GM12865 (cell line): ENCODE measurements around the gene NLGN4X.

Experiments
- DNase-seq: peaks from one replicate; pipeline ENCODE4 v3.0.0; 2010; ENCODE audit warnings: low read depth
- H3K4me3 ChIP-seq: 2 replicates; pipeline ENCODE4 v1.5.1; 2011; ENCODE audit warnings: mild to moderate bottlenecking, low read depth, low read length, control low read depth
- TF ChIP-seq, protein P1 (sequence below): IDR thresholded peaks from 2 replicates; pipeline ENCODE4 v1.5.1; 2011; ENCODE audit warnings: low read length, control low read depth, low read depth, inconsistent platforms; ENCODE audit not compliant: insufficient read depth; ENCODE audit errors: missing control alignments

Gene NLGN4X

DNA sequence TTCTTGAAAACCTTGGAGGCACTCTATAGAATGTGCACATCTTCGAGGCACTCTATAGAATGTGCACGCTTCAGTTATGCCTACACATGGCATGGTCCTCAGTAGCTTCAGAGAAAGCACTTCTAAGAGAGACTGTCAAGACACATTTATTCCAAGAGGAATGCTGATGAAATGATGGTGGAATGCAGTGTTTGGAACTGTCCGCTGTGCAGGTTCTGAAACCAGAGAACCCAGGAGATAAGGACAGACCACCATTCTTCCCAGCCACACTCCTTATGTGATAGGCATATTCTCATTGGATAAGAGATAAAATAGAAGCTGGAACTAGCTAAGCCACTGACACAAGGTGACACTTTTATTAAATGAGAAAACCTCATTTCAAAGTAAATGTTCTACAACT is 263.3 kb downstream of the NLGN4X start:
- no peak overlapping the region for H3K4me3 ChIP-seq
- no peak for DNase-seq
- TF ChIP-seq, protein P1, sequence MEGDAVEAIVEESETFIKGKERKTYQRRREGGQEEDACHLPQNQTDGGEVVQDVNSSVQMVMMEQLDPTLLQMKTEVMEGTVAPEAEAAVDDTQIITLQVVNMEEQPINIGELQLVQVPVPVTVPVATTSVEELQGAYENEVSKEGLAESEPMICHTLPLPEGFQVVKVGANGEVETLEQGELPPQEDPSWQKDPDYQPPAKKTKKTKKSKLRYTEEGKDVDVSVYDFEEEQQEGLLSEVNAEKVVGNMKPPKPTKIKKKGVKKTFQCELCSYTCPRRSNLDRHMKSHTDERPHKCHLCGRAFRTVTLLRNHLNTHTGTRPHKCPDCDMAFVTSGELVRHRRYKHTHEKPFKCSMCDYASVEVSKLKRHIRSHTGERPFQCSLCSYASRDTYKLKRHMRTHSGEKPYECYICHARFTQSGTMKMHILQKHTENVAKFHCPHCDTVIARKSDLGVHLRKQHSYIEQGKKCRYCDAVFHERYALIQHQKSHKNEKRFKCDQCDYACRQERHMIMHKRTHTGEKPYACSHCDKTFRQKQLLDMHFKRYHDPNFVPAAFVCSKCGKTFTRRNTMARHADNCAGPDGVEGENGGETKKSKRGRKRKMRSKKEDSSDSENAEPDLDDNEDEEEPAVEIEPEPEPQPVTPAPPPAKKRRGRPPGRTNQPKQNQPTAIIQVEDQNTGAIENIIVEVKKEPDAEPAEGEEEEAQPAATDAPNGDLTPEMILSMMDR = no peak

DNA sequence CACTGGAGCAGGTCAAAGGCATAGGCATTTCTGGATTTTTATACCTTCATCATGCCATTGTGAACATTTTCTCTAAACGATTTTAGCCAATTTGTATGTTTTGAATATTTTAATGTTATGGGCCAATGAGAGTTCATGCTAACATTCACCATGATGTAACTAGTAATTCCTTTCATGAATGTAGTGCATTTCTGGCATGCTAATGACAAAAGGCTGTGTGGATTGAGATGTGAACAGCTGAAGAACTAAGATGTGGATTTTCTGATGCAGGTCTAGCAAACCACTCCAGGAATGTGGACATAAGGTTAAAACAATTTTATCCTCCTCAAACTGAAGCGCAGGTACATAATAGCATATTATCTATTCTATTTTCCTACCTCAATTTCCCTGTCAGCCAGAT is 269.4 kb downstream of the NLGN4X start:
- TF ChIP-seq, protein P1 = no peak
- H3K4me3 ChIP-seq = no peak overlapping the region
- no peak for DNase-seq

DNA sequence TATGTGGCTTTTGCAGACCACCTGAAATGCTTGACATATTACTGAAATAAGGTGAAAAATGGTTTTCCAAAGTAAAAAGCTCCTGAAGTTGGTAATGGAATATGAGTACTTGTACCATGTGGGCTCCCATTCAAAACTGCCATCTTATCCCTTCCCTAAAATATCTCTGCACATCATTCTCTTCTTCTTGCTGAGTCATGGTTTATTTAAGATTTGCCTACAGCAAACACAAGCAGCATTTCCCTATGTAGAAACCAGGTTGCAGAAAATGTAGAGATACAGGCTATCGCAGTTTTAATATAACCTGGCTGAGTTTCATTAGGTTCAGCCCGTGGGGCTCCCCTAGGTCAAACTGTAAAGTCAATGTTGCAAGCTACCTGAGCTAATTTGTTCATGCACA is 270.1 kb downstream of the NLGN4X start:
- no peak for DNase-seq
- TF ChIP-seq, protein P1 = no peak

DNA sequence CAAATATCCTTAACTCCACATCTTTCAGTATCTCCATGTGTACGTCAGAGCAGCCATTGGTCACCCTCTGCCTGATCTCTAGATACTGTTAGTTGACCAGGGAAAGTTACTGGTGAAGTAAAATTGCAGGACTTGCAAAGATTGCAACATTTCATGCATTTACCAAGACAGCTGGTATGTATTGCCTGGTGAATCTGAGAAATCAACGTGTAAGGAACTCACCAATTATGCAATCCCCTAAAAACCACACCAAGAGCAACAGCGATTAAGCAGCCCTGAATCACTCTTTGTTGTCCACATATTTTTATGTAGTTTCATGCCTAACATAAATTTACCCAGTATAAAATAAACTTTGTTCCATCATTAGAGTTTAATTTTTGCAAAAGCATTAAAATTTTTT is 271.2 kb downstream of the NLGN4X start:
- no peak for DNase-seq
- no peak overlapping the region for H3K4me3 ChIP-seq
- TF ChIP-seq, protein P1 = no peak

More for the DNA sequence above, 270.1 kb downstream of the NLGN4X start:
- no peak overlapping the region for H3K4me3 ChIP-seq

DNA sequence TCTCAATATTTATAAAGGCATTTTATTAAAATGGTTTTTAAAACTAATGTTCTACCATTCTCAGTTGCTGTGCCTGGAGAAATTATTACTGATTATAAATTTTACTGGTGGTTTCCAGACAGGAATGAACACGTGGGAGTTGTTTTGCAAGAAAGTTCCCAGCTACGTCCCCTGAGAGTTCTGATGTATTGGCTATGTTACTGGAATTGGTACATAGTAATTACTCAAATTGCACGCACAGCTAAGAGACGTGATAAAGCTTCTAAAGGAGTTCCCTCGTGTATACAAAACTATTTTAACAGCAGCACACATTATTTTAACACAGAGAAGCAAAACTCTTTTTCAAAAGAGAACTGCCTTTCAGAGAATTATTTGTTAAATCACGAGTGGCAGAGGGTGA is 292.2 kb downstream of the NLGN4X start:
- H3K4me3 ChIP-seq = no peak overlapping the region
- DNase-seq = no peak
- TF ChIP-seq, protein P1 = no peak

DNA sequence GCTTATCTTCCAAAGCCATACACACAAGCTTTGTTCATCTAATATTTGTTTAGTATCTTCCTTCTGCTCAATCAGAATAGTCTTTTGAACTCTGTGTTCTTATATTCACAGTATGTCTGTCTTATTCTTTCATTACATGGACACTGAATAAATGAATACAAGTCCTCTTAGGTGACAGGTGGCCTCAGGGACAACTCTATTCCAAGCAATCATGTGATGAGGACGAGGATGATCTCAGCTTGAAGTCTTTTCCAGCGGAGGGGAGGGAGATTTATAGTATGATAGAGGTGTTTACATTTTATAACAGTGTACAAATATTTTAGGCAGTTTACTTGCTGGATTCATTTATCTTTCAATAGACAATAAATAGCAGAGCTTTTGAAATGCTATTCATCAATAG is 300.4 kb downstream of the NLGN4X start:
- no peak for DNase-seq
- TF ChIP-seq, protein P1 = no peak
- no peak overlapping the region for H3K4me3 ChIP-seq

DNA sequence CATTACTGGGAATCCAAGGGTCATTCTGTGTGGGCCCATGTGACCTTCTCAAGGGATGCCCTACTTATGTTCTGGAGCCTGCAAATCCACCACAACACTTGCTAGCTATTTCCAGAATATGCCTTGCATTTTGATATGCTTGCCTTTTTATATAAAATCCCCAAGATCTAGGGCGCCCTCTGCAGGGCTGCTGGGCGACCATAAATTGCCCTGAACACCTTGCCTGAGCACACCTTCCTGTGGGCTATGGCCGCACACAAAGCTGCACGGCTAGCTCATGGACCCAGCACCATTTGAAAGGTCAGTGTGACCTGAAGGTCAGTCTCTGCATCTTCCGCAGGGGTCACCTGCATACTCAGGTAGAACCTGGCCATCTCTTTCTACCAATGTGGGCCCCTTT is 311.7 kb downstream of the NLGN4X start:
- peak; percentile 0 for DNase-seq
- no peak overlapping the region for H3K4me3 ChIP-seq
- TF ChIP-seq, protein P1 = peak; percentile 15
